Mesenchymal stem cell (in vitro differentiated cells and primary cell): ENCODE results near the gene APOBEC3C.
"Not testable (repeated sequence)": the region's sequence is repeated elsewhere in the genome, so short reads cannot be mapped to it uniquely, and the experiment has no call there.

ENCODE experiments used
- DNase-seq: peaks from one replicate; pipeline ENCODE4 v3.0.0-alpha.2; 2013
- H2AFZ ChIP-seq: one replicate; pipeline ENCODE4 v1.6.1; 2013; ENCODE audit warnings: low read depth, mild to moderate bottlenecking, control low read depth, inconsistent platforms, low read length, moderate library complexity
- H2AK5ac ChIP-seq: 2 replicates; pipeline ENCODE4 v1.6.1; 2013; ENCODE audit warnings: low read length, moderate library complexity, mild to moderate bottlenecking, inconsistent platforms; ENCODE audit not compliant: severe bottlenecking
- H2BK120ac ChIP-seq: one replicate; pipeline ENCODE4 v1.6.1; 2013; ENCODE audit warnings: low read depth, mild to moderate bottlenecking, inconsistent platforms, low read length, moderate library complexity
- H2BK12ac ChIP-seq, 2 experiments: one replicate each; pipeline ENCODE4 v1.6.1; 2013; ENCODE audit warnings: inconsistent platforms in 2 of 2, low read length in 2 of 2, mild to moderate bottlenecking in 2 of 2, moderate library complexity in 2 of 2, control low read depth in 1 of 2
- H2BK15ac ChIP-seq: one replicate; pipeline ENCODE4 v1.6.1; 2013; ENCODE audit warnings: mild to moderate bottlenecking, low read depth, inconsistent platforms; ENCODE audit not compliant: poor library complexity, severe bottlenecking
- H2BK5ac ChIP-seq: 2 replicates; pipeline ENCODE4 v1.6.1; 2013; ENCODE audit warnings: low read depth, mild to moderate bottlenecking, low read length, control low read depth, inconsistent platforms; ENCODE audit not compliant: poor library complexity, severe bottlenecking
- H3K14ac ChIP-seq, 2 experiments: one replicate each; pipeline ENCODE4 v1.6.1; 2013; ENCODE audit warnings: inconsistent platforms in 2 of 2, low read length in 2 of 2, control low read depth in 1 of 2, mild to moderate bottlenecking in 1 of 2, moderate library complexity in 1 of 2
- H3K18ac ChIP-seq, 2 experiments: one replicate each; pipeline ENCODE4 v1.6.1; 2013; ENCODE audit warnings: inconsistent platforms in 2 of 2, low read length in 2 of 2, control low read depth in 1 of 2, low read depth in 1 of 2, mild to moderate bottlenecking in 1 of 2
- H3K23ac ChIP-seq, 2 experiments: one replicate each; pipeline ENCODE4 v1.6.1; 2013; ENCODE audit warnings: inconsistent platforms in 2 of 2, low read length in 2 of 2, mild to moderate bottlenecking in 2 of 2, moderate library complexity in 2 of 2, control low read depth in 1 of 2
- H3K27ac ChIP-seq: 2 replicates; pipeline ENCODE4 v1.5.1; 2013; ENCODE audit warnings: mild to moderate bottlenecking, moderate library complexity, low read length, control low read depth, inconsistent platforms; ENCODE audit not compliant: poor library complexity, severe bottlenecking
- H3K27me3 ChIP-seq, 2 experiments: 2 replicates each; pipeline versions ENCODE4 v1.6.1 to v1.7.0; 2013; ENCODE audit warnings: low read length in 2 of 2, mild to moderate bottlenecking in 2 of 2, moderate library complexity in 2 of 2, control low read depth in 1 of 2, inconsistent platforms in 1 of 2; ENCODE audit not compliant: control insufficient read depth in 1 of 2, insufficient read depth in 1 of 2
- H3K36me3 ChIP-seq, 2 experiments: 2 replicates each; pipeline versions ENCODE4 v1.6.1 to v1.7.0; 2013; ENCODE audit warnings: low read length in 2 of 2, control low read depth in 1 of 2, inconsistent platforms in 1 of 2, low read depth in 1 of 2, mild to moderate bottlenecking in 1 of 2; ENCODE audit not compliant: insufficient read depth in 2 of 2, control insufficient read depth in 1 of 2
- H3K4ac ChIP-seq, 2 experiments: one replicate each; pipeline ENCODE4 v1.6.1; 2013; ENCODE audit warnings: inconsistent platforms in 2 of 2, low read length in 2 of 2, mild to moderate bottlenecking in 2 of 2, moderate library complexity in 2 of 2, control low read depth in 1 of 2, low read depth in 1 of 2
- H3K4me1 ChIP-seq: 2 replicates; pipeline ENCODE4 v1.6.1; 2013; ENCODE audit warnings: low read depth, low read length, control low read depth; ENCODE audit not compliant: control insufficient read depth, insufficient read depth
- H3K4me2 ChIP-seq: 2 replicates; pipeline ENCODE4 v1.6.1; 2013; ENCODE audit warnings: low read length, mild to moderate bottlenecking, inconsistent platforms; ENCODE audit not compliant: poor library complexity, severe bottlenecking
- H3K4me3 ChIP-seq, 2 experiments: 2 replicates each; pipeline versions ENCODE4 v1.5.1 to v1.7.0; 2013; ENCODE audit warnings: low read length in 2 of 2, mild to moderate bottlenecking in 2 of 2, control low read depth in 1 of 2, low read depth in 1 of 2; ENCODE audit not compliant: insufficient read depth in 1 of 2
- H3K79me1 ChIP-seq: replicated peaks from 2 replicates; pipeline ENCODE4 v1.6.1; 2013; ENCODE audit warnings: mild to moderate bottlenecking, control low read depth, low read length, inconsistent platforms; ENCODE audit not compliant: poor library complexity, severe bottlenecking
- H3K9ac ChIP-seq: 2 replicates; pipeline ENCODE4 v1.7.0; 2013; ENCODE audit warnings: mild to moderate bottlenecking, low read length, moderate library complexity
- H3K9me3 ChIP-seq: 2 replicates; pipeline ENCODE4 v1.7.0; 2013; ENCODE audit warnings: mild to moderate bottlenecking, low read length; ENCODE audit not compliant: control insufficient read depth
- H4K8ac ChIP-seq: one replicate; pipeline ENCODE4 v1.6.1; 2013; ENCODE audit warnings: inconsistent platforms, mild to moderate bottlenecking, low read length, moderate library complexity
- H4K91ac ChIP-seq: one replicate; pipeline ENCODE4 v1.6.1; 2013; ENCODE audit warnings: mild to moderate bottlenecking, low read length, inconsistent platforms
- WGBS: methylation state at CpG from one replicate; pipeline ENCODE4 v1.1.7; 2013; ENCODE audit warnings: mixed read lengths; 5-methylcytosine and 5-hydroxymethylcytosine counted together

The APOBEC3C gene

DNA sequence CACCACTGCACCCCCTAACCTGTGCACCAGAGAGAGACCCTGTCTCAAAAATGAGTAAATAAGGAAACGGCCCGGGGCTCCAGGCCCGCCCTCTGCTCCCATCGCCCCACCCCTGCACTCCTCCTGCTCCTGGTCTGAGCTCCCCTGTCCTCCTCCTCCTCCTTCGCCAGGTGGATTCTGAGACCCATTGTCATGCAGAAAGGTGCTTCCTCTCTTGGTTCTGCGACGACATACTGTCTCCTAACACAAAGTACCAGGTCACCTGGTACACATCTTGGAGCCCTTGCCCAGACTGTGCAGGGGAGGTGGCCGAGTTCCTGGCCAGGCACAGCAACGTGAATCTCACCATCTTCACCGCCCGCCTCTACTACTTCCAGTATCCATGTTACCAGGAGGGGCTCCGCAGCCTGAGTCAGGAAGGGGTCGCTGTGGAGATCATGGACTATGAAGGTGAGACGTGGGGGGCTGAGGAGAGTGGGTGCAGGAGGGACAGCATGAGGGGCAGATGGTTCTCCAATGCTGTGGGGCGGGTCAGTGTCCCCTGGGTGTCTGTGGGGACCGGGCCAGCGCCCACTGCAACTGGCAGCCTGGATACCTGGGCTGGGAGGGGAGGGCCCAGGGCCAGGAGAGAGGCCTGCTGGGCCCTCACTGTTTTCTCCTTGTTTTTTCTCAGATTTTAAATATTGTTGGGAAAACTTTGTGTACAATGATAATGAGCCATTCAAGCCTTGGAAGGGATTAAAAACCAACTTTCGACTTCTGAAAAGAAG, 3.7 kb downstream of the APOBEC3C start:
- peaks cover 18% of the 10 kb centered on the region for H3K79me1 ChIP-seq
- H3K9me3 ChIP-seq = no peaks in the 10 kb centered on the region
- no peak overlapping the region for H3K18ac ChIP-seq
- H3K4ac ChIP-seq = no peak overlapping the region
- no peak overlapping the region for H3K23ac ChIP-seq
- no peak overlapping the region for H4K91ac ChIP-seq
- no peaks in the 10 kb centered on the region for H3K27me3 ChIP-seq
- H3K27ac ChIP-seq = no peak overlapping the region
- H3K14ac ChIP-seq = no peak overlapping the region
- no peak overlapping the region for H3K9ac ChIP-seq
- H3K36me3 ChIP-seq = peaks cover 16 to 19% of the 10 kb centered on the region in 2 experiments
- 84% methylated on average over 14 of the region's 18 CpGs for WGBS
- H4K8ac ChIP-seq = no peak overlapping the region
- no peak for DNase-seq
- H2AK5ac ChIP-seq = no peak overlapping the region
- no peak overlapping the region for H2BK12ac ChIP-seq
- H3K4me1 ChIP-seq = peaks cover 29% of the 10 kb centered on the region
- no peak overlapping the region for H3K4me3 ChIP-seq
- no peak overlapping the region for H2BK120ac ChIP-seq
- H3K4me2 ChIP-seq = no peak overlapping the region
- H2BK15ac ChIP-seq = peak overlapping the region; percentile 30
- H2BK5ac ChIP-seq = no peak overlapping the region
- no peak overlapping the region for H2AFZ ChIP-seq

DNA sequence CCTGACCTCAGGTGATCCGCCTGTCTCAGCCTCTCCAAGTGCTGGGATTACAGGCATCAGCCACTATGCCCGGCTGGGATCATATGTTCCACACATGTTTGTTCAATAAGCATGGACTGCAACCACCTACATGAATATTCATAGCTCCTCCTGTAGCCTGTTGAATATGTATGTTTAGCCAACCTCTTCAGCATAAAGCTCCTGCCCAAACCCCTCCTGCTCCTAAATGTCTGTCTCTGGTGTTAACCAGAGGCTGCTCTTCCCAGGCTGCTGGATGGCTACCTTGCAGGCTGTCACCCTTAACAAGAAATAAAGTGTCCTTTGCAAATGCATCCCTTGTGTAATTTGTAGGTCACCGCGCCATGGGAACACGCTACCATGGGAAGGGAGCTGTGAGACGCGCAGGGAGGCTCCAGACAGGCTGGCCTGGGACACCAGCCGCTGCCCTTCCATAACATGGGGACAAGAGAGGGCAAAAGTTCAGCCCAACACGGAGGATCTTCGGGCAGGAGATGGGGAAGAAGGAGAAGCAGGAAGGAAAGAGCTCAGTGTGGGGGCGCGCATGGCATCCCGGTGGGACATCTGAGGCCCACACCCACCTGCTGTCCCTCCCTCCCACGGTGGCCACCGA, 6.1 kb downstream of the APOBEC3C start:
- WGBS = 48% methylated on average over 12 of the region's 15 CpGs

DNA sequence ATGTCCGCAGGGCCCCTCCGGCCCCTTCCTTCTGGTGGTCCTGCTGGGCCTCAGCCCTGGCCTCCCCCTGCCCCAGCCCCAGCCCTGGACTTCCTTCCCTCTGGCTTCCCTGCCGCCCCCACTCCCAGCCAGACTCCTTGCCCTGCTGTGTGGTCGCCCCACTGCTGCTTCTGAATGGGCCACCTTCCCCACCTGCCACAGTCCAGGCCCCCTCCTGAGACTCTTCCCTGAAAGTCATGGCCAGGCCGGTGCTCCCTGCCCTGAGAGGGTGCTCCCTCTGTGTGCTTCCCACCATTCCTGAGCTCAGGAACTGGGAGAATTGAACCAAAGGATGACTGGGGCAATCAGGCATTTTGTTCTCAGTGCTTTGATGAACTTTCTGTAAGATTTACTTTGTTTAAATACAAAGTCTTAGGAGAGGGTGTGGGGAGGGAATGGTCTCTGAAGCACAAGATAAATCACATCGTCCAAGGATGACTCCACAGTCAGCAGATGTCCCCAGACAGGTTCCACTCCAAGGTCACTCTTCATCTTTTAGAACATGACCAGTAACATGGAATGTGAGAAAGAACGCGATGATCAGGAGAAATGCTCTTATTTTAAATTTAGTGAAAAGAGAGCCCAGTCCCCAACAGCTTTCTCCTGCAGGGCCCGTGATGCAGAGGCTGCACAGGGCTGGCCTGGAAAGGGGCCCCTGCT, 7.6 kb downstream of the APOBEC3C start:
- Histone ChIP-seq H3K23ac (peak overlapping the region in 1 of 2 experiments; percentile 23), H3K4ac (peak overlapping the region; percentile 69 to 71), H3K27me3 (no peaks in the 10 kb centered on the region), H3K4me2 (peak overlapping the region; percentile 45), H3K4me3 (peak overlapping the region; percentile 18 to 91), H3K27ac (peak overlapping the region; percentile 42), H3K18ac (peak overlapping the region; percentile 85 to 91), H4K91ac (peak overlapping the region; percentile 96), H3K9me3 (no peaks in the 10 kb centered on the region), H3K14ac (peak overlapping the region in 1 of 2 experiments; percentile 68), H3K36me3 (peaks cover 29 to 32% of the 10 kb centered on the region in 2 experiments), H3K4me1 (peaks cover 14% of the 10 kb centered on the region), H2BK5ac (no peak overlapping the region), H2AK5ac (peak overlapping the region; percentile 8), H4K8ac (peak overlapping the region; percentile 97), H2BK15ac (peak overlapping the region; percentile 75), H3K9ac (peak overlapping the region; percentile 88), H3K79me1 (peaks cover 9% of the 10 kb centered on the region), H2AFZ (no peak overlapping the region), H2BK120ac (peak overlapping the region; percentile 65), H2BK12ac (peak overlapping the region; percentile 4 to 75)
- peak; percentile 21 for DNase-seq
- WGBS = 80% methylated on average over 8 of the region's 9 CpGs

More for the DNA sequence above, 6.1 kb downstream of the APOBEC3C start:
- Histone ChIP-seq H3K4ac (peak overlapping the region in 1 of 2 experiments; percentile 77), H3K36me3 (peaks cover 27 to 29% of the 10 kb centered on the region in 2 experiments), H3K4me1 (peaks cover 24% of the 10 kb centered on the region), H3K79me1 (peaks cover 18% of the 10 kb centered on the region), H4K8ac (peak overlapping the region; percentile 61), H3K23ac (peak overlapping the region in 1 of 2 experiments; percentile 64), H2BK12ac (peak overlapping the region in 1 of 2 experiments; percentile 10), H3K4me2 (peak overlapping the region; percentile 34)
- H2BK120ac ChIP-seq, H3K27ac ChIP-seq, H3K14ac ChIP-seq, H2BK15ac ChIP-seq, H3K18ac ChIP-seq, H2AFZ ChIP-seq, H3K27me3 ChIP-seq, H3K4me3 ChIP-seq, H2BK5ac ChIP-seq, H3K9me3 ChIP-seq, H2AK5ac ChIP-seq, H3K9ac ChIP-seq, H4K91ac ChIP-seq: not testable (repeated sequence)
- peak; percentile 14 for DNase-seq
